GM19035 (cell line): ENCODE results near the gene CCR2.
"Not testable (repeated sequence)": the region's sequence is repeated elsewhere in the genome, so short reads cannot be mapped to it uniquely, and the experiment has no call there.

Experiments
- ATAC-seq: cut with Tn5 transposase; IDR thresholded peaks from one replicate; pipeline ENCODE4 v1.9.1; 2021; ENCODE audit not compliant: unreplicated experiment

The CCR2 gene

DNA sequence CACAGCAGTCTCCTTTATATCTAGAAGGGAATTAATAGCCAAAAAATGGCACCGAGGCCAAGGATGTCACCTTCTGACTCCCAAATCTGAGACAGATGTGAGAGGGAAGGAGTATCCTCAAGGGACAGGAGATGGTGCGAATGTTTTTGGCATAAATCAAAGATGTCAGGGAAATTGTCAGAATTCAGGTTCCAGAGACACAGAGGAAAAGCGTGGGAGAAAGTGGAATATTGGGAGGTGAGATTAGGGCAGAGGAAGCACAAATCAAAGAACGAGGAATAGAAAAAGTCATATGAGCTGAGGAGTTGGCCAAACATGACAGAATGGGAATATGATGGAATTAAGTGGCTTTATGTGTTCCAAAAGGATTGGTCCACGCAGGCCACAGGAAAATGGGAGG, 46.9 kb downstream of the CCR2 start:
- ATAC-seq = no peak

DNA sequence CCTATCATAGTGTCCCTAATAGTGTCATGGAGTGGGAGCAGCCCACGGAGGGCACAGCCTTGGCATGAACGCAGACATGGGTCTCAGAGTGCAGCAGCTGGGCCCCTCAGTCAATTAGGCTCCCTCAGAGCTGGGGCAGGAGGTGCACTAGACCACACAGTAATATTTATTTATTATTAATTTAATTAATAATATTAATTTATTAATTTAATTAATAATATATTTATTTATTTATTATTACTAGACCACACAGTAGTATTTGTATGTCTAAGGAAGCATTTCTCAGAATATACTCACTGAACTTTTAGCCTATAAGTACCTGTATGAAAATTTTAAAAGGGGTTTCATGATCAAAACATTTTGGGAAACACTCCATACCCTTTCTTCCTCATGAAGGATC, 47.7 kb downstream of the CCR2 start:
- no peak for ATAC-seq

DNA sequence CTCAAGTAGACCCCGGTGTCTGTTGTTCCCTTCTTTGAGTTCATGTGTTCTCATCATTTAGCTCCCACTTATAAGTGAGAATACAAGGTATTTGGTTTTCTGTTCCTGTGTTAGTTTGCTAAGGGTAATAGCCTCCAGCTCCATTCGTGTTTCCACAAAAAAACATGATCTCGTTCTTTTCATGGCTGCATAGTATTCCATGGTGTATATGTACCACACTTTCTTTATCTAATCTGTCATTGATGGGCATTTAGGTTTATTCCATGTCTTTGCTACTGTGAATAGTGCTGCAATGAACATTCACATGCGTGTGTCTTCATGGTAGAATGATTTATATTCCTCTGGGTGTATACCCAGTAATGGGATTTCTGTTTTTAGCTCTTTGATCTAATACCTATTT, 49.0 kb downstream of the CCR2 start:
- ATAC-seq = not testable (repeated sequence)

DNA sequence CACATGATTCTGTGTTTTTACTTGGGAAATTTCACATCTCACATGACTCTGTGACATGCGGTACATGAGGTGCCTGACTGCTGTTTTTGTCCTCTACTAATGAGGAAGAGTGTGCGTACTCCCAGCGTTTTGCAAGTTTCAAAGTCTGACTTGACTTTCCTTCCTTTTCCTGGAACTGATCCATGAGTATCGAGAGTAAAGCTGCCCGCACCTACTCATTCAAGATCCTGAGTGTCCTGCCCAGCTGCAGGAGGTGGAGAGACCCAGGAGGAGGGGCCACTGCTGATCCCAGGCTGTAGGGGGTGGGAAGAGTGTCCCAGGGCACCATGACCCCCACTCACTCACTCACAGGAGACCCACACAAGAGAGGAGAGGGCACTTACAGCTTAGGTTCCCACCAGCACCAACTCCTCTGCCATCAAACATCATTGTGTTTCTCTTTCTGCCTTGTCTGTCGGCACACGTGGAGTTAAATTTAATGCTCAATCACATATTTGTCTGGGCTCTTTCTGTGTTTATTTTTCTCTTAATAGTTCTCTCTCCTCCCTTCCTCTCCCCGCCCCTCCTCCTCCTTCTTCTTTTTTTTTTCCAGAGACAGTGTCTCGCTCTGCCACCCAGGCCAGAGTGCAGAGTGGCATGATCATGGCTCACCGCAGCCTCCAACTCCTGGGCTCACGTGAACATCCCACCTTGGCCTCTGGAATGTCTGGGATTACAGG, 51.5 kb downstream of the CCR2 start:
- no peak for ATAC-seq

DNA sequence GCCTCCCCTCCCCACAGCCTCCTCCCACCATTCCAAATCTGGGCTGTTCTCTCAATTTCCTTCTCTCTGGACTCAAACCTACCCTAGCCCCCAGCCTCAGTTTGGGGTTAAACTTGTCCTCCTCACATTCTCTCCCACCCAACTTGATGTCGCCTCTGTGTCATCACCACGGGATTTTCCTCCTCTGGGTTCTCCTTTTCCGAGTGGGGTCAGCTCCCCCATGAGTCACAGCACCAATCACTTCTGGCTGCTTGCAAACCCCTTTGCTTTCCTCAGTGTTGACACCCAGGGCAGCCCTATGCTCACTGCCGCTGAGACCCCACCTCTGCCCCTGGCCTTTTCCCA, 52.5 kb downstream of the CCR2 start:
- no peak for ATAC-seq

DNA sequence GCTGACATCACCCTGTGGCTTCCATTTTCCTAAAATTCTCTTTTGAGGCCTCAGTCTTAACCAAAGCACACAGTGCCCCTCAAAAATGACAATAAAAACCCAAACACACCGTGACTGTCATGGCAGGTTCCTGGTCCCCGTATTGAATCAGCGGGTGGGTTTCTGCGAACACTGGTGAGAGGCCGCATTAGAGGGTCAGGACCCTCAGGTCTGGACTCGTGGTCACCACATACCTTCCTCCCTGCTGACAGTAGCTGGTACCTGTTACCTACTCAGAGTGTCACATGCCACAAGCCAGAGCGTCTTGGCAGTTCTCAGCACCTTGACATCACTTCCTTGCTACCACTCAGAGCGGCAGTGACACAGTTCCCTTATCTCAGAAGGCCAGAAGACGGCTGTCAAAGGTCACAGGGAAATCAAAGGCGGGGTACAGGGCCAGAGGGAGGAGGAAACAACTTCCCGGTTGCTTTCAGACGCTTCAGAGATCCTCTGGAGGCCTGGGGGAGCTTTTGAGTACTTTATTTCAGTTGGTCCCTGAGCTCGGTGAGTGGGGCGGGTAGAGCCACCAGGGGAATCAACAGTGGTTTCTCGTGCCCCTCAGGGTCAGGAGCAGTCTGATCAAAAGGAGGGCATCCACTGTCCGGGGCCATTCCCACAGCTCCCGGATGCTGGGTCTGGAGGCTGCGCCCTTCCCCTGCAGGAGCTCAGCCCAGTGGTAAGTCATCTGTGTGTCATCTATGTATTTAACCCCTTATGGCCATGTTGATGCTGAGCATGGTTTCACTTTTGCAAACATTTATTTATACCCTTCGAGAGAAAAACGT, 53.1 kb downstream of the CCR2 start, which contains the start of the genes CCR5AS and CCRL2:
Gene CCR5AS (minus strand): TSS at position 279 of the 824 bp plus-strand sequence.
Gene CCRL2 (plus strand): TSS at position 472 of the 824 bp plus-strand sequence. CDS start 821 bp downstream, outside the sequence.
- ATAC-seq = no peak

DNA sequence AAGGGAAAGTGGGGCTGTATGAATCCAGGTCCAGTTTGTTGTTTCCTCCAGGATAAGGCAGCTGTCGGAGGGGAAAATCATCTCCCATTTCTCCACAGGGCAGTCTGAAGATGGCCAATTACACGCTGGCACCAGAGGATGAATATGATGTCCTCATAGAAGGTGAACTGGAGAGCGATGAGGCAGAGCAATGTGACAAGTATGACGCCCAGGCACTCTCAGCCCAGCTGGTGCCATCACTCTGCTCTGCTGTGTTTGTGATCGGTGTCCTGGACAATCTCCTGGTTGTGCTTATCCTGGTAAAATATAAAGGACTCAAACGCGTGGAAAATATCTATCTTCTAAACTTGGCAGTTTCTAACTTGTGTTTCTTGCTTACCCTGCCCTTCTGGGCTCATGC, 54.1 kb downstream of the CCR2 start:
- no peak for ATAC-seq

DNA sequence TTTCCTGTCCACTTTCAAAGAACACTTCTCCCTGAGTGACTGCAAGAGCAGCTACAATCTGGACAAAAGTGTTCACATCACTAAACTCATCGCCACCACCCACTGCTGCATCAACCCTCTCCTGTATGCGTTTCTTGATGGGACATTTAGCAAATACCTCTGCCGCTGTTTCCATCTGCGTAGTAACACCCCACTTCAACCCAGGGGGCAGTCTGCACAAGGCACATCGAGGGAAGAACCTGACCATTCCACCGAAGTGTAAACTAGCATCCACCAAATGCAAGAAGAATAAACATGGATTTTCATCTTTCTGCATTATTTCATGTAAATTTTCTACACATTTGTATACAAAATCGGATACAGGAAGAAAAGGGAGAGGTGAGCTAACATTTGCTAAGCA, 54.9 kb downstream of the CCR2 start:
- ATAC-seq = no peak

DNA sequence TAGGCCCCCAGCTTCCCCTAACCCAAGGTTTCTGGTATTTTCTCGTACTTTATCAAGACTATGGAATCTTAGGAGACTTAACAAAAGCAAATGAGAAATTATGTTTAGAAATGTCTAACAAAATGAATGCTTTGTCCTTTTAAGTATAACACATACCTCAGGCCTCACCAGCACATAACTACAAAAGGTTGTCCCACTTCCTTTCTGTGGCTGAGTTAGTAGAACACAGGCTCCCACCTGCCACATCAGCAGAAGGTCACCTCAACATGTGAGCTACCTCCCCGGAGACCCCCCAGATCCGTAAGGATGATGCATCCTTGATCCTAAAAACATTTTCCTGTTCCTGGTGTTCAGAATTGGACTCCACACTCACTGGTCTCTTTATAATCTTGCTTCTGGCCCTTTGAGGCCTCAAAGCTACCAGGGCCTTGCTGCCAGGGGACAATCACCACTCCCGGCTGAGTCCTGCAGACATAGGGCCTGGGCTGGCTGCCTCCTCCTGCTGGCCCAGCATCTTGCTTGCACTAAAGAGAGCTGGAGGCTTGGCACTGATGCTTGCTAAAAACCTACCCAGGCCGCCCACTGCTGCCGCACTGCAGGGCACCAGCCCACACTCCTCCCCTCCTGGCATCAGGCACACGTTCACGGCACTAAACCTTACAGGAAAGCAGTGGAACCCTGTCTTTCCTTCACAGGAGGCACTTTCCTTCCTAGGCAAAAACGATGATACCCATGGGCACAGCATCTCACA, 56.0 kb downstream of the CCR2 start:
- ATAC-seq = no peak
